Measurements from ENCODE around the gene ULK4. TPM values are rescaled to one million over a fixed set of nuclear protein-coding genes. Genes with fewer than 3 reads are reported as not detected.

ULK4 gene
- total RNA-seq, 1 experiment from 2014 or later: 6.3 TPM

DNA sequence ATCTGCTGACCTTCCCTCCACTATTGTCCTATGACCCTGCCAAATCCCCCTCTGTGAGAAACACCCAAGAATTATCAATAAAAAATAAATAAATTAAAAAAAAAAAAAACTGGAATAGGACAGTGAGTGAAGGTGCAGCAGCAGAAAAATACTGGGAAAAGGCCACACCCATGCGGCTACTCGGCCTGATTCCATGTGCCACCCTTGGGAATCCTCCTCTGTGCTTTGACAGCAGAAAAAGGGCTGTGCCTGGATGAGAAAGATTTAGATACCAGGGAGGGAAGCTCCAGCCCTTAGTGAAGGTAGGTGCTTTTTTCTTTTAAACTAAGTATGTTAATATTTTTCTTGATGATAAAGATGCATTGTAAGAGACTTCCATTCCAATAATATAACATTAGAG, 654.8 kb downstream of the ULK4 start:
- POLR2A ChIA-PET: no interaction called here
- Histone ChIP-seq H3K4me3 (replicated peaks in 1 of 2; ENCODE audit: low read depth in 1 of 2, low read length in 2 of 2) (no peak overlapping the region), H3K9ac (ENCODE audit: low read length) (no peak overlapping the region), H3K4me1 (ENCODE audit: control insufficient read depth in 1 of 2, insufficient read depth in 2 of 2, low read length in 2 of 2) (no peaks in the 10 kb centered on the region), H3K9me2 (ENCODE audit: insufficient read depth) (no peaks in the 10 kb centered on the region), H3K4me2 (ENCODE audit: low read length) (no peak overlapping the region), H2AFZ (ENCODE audit: low read depth, low read length, poor library complexity, severe bottlenecking) (no peak overlapping the region), H3K27ac (ENCODE audit: low read depth, low read length) (no peak overlapping the region), H3K27me3 (ENCODE audit: insufficient read depth, low read length) (no peaks in the 10 kb centered on the region), H4K20me1 (ENCODE audit: insufficient read depth) (no peaks in the 10 kb centered on the region), H3K79me2 (ENCODE audit: insufficient read depth, low read length) (no peaks in the 10 kb centered on the region), H3K9me3 (ENCODE audit: control insufficient read depth in 1 of 2, insufficient read depth in 1 of 2, low read depth in 1 of 2, low read length in 2 of 2) (no peaks in the 10 kb centered on the region), H3K36me3 (ENCODE audit: control insufficient read depth in 1 of 2, insufficient read depth in 2 of 2, low read length in 2 of 2) (no peaks in the 10 kb centered on the region)
- CTCF ChIA-PET: no interaction called here
- no peak for TF ChIP-seq CEBPB (IDR thresholded peaks at IDR 0.05; ENCODE audit: low read depth)
- TF ChIP-seq EZH2 (IDR thresholded peaks at IDR 0.05): no peak
- TF ChIP-seq, protein P1, sequence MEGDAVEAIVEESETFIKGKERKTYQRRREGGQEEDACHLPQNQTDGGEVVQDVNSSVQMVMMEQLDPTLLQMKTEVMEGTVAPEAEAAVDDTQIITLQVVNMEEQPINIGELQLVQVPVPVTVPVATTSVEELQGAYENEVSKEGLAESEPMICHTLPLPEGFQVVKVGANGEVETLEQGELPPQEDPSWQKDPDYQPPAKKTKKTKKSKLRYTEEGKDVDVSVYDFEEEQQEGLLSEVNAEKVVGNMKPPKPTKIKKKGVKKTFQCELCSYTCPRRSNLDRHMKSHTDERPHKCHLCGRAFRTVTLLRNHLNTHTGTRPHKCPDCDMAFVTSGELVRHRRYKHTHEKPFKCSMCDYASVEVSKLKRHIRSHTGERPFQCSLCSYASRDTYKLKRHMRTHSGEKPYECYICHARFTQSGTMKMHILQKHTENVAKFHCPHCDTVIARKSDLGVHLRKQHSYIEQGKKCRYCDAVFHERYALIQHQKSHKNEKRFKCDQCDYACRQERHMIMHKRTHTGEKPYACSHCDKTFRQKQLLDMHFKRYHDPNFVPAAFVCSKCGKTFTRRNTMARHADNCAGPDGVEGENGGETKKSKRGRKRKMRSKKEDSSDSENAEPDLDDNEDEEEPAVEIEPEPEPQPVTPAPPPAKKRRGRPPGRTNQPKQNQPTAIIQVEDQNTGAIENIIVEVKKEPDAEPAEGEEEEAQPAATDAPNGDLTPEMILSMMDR (IDR thresholded peaks at IDR 0.05 in 2 of 3, conservative IDR thresholded peaks at IDR 0.05 in 1 of 3; ENCODE audit: borderline replicate concordance in 1 of 3, insufficient read depth in 1 of 3, low read depth in 2 of 3, low read length in 2 of 3): no peak
- TF ChIP-seq YY1 (IDR thresholded peaks at IDR 0.05; ENCODE audit: extremely low read depth, insufficient replicate concordance, low read depth, low read length): no peak
- TF ChIP-seq FOSL1 (IDR thresholded peaks at IDR 0.05; ENCODE audit: low read depth): no peak
- no peak for TF ChIP-seq POLR2A (IDR thresholded peaks at IDR 0.05; ENCODE audit: borderline replicate concordance, extremely low read depth, insufficient read depth, insufficient read length)
- TF ChIP-seq SP1 (IDR thresholded peaks at IDR 0.05; ENCODE audit: low read depth): no peak
- TF ChIP-seq ZNF274 (IDR thresholded peaks at IDR 0.05; ENCODE audit: low read depth, low read length): no peak
- TF ChIP-seq ELF1 (IDR thresholded peaks at IDR 0.05; ENCODE audit: borderline replicate concordance, low read depth): no peak
- no peak for TF ChIP-seq EZH2phosphoT487 (IDR thresholded peaks at IDR 0.05; ENCODE audit: borderline replicate concordance)
- no peak for TF ChIP-seq ZFX (IDR thresholded peaks at IDR 0.05)
- intact Hi-C loops (cut with micrococcal nuclease): no loop called here
- RAD21 ChIA-PET (ENCODE audit: low non-redundant PET in 1 of 2, low total read pairs in 2 of 2, uncharacterized antibody in 2 of 2, unreplicated experiment in 2 of 2): no interaction called here
- no peak for ATAC-seq
- no peak for DNase-seq (ENCODE audit: low read depth, low spot score)
- BruUV-seq (replicated peaks): no TSS peak
